A549 (cell line): ENCODE results near the gene HNF1B.

Experiments used
- EP300 ChIP-seq, 2 experiments: fragments of >200 bp; sonication (Bioruptor Twin); formaldehyde crosslinking; IDR thresholded peaks; 2 replicates in 1 of 2; 3 replicates in 1 of 2; pipeline ENCODE4 v1.6.1; 2016 to 2017
- HEYL ChIP-seq: fragments of 250-450 bp; sonication (Bioruptor Pico); IDR thresholded peaks from 2 replicates; pipeline ENCODE4 v1.8.0; 2021; ENCODE audit warnings: mild to moderate bottlenecking, moderate library complexity
- HOXA7 ChIP-seq: fragments of 250-450 bp; sonication (Bioruptor Pico); IDR thresholded peaks from 2 replicates; pipeline ENCODE4 v1.5.0; 2020; ENCODE audit warnings: mild to moderate bottlenecking, moderate library complexity
- HOXB5 ChIP-seq: fragments of 250-450 bp; sonication (Bioruptor Pico); IDR thresholded peaks from 2 replicates; pipeline ENCODE4 v1.5.0; 2020; ENCODE audit warnings: mild to moderate bottlenecking, moderate library complexity
- JUN ChIP-seq, 2 experiments: fragments of >200 bp; sonication (Bioruptor Twin); formaldehyde crosslinking; IDR thresholded peaks; 2 replicates in 1 of 2; 3 replicates in 1 of 2; pipeline ENCODE4 v1.6.1; 2016 to 2017
- KDM5A ChIP-seq: fragments of 200-600 bp; sonication (generic); IDR thresholded peaks from 2 replicates; pipeline ENCODE4 v1.6.1; 2016; ENCODE audit warnings: antibody characterized with exemption, mild to moderate bottlenecking
- POLR2A ChIP-seq: IDR thresholded peaks from 2 replicates; pipeline ENCODE4 v1.6.1; 2012; ENCODE audit warnings: mild to moderate bottlenecking, low read length
- SMC3 ChIP-seq: fragments of >200 bp; sonication (Bioruptor Twin); formaldehyde crosslinking; IDR thresholded peaks from 3 replicates; pipeline ENCODE4 v1.6.1; 2018; ENCODE audit warnings: inconsistent platforms
- TF ChIP-seq, protein P1 (sequence below): IDR thresholded peaks from 2 replicates; pipeline ENCODE4 v1.6.1; 2012
- TF ChIP-seq, protein P2 (sequence below): fragments of >200 bp; sonication (Bioruptor Twin); formaldehyde crosslinking; IDR thresholded peaks from 3 replicates; pipeline ENCODE4 v1.5.1; 2016
- TF ChIP-seq, protein P3 (sequence below): fragments of 200-600 bp; sonication (generic); IDR thresholded peaks from 2 replicates; pipeline ENCODE4 v1.6.1; 2016; ENCODE audit warnings: antibody characterized with exemption, mild to moderate bottlenecking, moderate library complexity
- TF ChIP-seq, protein P4 (sequence below): fragments of 450-650 bp; IDR thresholded peaks from 2 replicates; pipeline ENCODE4 v1.6.1; 2014; ENCODE audit warnings: antibody characterized with exemption

DNA sequence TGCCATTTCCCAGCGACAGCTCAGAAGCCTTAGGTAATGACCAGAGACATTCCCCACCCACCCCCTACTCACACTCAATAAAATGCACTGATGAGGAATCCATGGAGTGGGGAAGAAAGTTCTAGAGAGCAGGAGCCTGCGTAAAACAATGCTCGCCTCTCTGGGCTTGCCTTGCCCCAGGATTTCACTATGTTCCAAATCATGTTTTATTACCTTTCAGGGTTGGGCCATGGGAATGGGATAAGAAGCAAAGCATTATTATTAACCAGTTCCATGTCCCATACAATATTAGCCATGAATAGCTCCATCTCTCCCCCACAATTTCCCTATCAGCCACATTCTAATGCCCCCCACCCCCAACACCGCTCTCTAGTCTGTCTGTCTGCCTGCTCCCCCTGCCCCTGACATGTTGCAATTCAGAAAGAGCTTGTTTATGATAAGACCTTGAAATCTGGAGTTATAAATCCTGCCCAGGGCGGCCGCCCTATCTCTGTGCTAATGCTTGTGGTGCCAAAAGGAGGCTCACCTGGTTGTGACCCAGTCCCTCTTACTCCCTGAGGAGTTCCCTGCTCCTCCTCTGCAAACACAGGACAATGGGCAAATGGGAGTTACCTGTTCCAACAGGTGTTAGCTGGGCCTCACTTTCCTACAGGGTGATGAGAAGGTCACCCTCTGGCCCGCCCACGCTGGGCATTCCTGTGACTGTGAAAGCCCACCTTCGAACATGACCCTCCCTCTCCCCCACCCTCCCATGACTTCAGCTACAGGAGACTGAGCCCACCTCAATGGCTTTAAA is 73.6 kb downstream of the HNF1B start:
- TF ChIP-seq, protein P1, sequence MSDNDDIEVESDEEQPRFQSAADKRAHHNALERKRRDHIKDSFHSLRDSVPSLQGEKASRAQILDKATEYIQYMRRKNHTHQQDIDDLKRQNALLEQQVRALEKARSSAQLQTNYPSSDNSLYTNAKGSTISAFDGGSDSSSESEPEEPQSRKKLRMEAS, result no peak
- TF ChIP-seq, protein P2, sequence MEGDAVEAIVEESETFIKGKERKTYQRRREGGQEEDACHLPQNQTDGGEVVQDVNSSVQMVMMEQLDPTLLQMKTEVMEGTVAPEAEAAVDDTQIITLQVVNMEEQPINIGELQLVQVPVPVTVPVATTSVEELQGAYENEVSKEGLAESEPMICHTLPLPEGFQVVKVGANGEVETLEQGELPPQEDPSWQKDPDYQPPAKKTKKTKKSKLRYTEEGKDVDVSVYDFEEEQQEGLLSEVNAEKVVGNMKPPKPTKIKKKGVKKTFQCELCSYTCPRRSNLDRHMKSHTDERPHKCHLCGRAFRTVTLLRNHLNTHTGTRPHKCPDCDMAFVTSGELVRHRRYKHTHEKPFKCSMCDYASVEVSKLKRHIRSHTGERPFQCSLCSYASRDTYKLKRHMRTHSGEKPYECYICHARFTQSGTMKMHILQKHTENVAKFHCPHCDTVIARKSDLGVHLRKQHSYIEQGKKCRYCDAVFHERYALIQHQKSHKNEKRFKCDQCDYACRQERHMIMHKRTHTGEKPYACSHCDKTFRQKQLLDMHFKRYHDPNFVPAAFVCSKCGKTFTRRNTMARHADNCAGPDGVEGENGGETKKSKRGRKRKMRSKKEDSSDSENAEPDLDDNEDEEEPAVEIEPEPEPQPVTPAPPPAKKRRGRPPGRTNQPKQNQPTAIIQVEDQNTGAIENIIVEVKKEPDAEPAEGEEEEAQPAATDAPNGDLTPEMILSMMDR, result no peak
- TF ChIP-seq, protein P3, sequence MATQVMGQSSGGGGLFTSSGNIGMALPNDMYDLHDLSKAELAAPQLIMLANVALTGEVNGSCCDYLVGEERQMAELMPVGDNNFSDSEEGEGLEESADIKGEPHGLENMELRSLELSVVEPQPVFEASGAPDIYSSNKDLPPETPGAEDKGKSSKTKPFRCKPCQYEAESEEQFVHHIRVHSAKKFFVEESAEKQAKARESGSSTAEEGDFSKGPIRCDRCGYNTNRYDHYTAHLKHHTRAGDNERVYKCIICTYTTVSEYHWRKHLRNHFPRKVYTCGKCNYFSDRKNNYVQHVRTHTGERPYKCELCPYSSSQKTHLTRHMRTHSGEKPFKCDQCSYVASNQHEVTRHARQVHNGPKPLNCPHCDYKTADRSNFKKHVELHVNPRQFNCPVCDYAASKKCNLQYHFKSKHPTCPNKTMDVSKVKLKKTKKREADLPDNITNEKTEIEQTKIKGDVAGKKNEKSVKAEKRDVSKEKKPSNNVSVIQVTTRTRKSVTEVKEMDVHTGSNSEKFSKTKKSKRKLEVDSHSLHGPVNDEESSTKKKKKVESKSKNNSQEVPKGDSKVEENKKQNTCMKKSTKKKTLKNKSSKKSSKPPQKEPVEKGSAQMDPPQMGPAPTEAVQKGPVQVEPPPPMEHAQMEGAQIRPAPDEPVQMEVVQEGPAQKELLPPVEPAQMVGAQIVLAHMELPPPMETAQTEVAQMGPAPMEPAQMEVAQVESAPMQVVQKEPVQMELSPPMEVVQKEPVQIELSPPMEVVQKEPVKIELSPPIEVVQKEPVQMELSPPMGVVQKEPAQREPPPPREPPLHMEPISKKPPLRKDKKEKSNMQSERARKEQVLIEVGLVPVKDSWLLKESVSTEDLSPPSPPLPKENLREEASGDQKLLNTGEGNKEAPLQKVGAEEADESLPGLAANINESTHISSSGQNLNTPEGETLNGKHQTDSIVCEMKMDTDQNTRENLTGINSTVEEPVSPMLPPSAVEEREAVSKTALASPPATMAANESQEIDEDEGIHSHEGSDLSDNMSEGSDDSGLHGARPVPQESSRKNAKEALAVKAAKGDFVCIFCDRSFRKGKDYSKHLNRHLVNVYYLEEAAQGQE, result no peak
- TF ChIP-seq SMC3 (no peak), HOXB5 (CRISPR knock-in tag) (no peak), HEYL (CRISPR knock-in tag) (no peak), POLR2A (no peak), JUN (IDR thresholded peaks at IDR 0.05) (no peak), EP300 (IDR thresholded peaks at IDR 0.05) (no peak), KDM5A (no peak), HOXA7 (CRISPR knock-in tag) (no peak)
- TF ChIP-seq, protein P4, sequence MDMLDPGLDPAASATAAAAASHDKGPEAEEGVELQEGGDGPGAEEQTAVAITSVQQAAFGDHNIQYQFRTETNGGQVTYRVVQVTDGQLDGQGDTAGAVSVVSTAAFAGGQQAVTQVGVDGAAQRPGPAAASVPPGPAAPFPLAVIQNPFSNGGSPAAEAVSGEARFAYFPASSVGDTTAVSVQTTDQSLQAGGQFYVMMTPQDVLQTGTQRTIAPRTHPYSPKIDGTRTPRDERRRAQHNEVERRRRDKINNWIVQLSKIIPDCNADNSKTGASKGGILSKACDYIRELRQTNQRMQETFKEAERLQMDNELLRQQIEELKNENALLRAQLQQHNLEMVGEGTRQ, result no peak
